Measurements from ENCODE around the gene PALM.

DNA sequence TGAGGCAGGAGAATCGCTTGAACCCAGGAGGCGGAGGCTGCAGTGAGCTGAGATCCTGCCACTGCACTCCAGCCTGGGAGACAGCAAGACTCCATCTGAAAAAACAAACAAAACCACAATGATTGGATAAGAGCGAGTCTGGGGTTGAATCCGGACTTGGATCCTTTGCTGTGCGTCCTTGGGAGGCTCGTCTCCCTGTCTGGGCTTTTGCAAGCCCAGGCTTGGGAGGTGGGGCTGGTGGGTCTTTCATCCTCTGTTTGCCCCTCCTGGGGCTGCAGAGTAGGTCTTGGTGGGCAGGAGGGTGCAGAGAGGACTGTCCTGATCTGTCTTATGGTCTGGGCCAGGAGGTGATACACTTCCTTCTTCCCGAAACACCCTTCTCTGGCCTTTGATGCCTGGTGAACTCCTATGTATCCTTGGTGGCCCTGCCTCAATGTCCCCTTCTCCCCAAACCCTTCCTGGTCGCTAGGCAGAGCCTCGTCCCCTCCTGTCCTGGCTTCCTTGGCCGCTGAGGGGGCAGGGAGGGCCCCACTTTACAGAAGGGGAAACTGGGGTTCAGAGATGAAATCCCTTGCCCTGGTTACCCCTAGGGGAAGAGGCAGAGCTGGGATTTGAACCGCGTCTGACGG, 16.8 kb downstream of the PALM start:
- no peak for TF ChIP-seq CTCF (conservative IDR thresholded peaks at IDR 0.05; ENCODE audit: low read length)
- TF ChIP-seq EZH2phosphoT487 (IDR thresholded peaks at IDR 0.05; ENCODE audit: borderline replicate concordance): no peak
